Endodermal cell (in vitro differentiated cells): ENCODE measurements around the gene PRKD3. TPM values are rescaled to one million over a fixed set of nuclear protein-coding genes. Genes with fewer than 3 reads are reported as not detected.

ENCODE experiments used
- DNase-seq: peaks from one replicate; pipeline ENCODE4 v3.0.0-alpha.2; 2017
- H3K27ac ChIP-seq: 2 replicates; pipeline ENCODE4 v1.5.1; 2013; ENCODE audit warnings: mild to moderate bottlenecking, low read depth, low read length, moderate library complexity
- H3K27me3 ChIP-seq: 2 replicates; pipeline ENCODE4 v1.6.1; 2013; ENCODE audit warnings: mild to moderate bottlenecking, low read length, moderate library complexity; ENCODE audit not compliant: insufficient read depth, control insufficient read depth, poor library complexity, severe bottlenecking
- H3K36me3 ChIP-seq: 2 replicates; pipeline ENCODE4 v1.7.0; 2013; ENCODE audit warnings: mild to moderate bottlenecking, low read length, moderate library complexity; ENCODE audit not compliant: control insufficient read depth, insufficient read depth
- H3K4me1 ChIP-seq: one replicate; pipeline ENCODE4 v1.7.0; 2013; ENCODE audit warnings: low read length; ENCODE audit not compliant: control insufficient read depth, insufficient read depth
- H3K4me3 ChIP-seq: 2 replicates; pipeline ENCODE4 v1.5.1; 2013; ENCODE audit warnings: mild to moderate bottlenecking, low read length, moderate library complexity
- H3K9ac ChIP-seq: 2 replicates; pipeline ENCODE4 v1.6.1; 2013; ENCODE audit warnings: mild to moderate bottlenecking, low read length, moderate library complexity; ENCODE audit not compliant: poor library complexity, severe bottlenecking; ENCODE audit errors: extremely low read depth
- H3K9me3 ChIP-seq: 2 replicates; pipeline ENCODE4 v1.6.1; 2013; ENCODE audit warnings: mild to moderate bottlenecking, low read length, moderate library complexity; ENCODE audit not compliant: control insufficient read depth
- H3K27ac Mint-ChIP-seq: 2 replicates; pipeline ENCODE4 v1.8.0; 2020; ENCODE audit warnings: mixed read lengths
- H3K27me3 Mint-ChIP-seq: 2 replicates; pipeline ENCODE4 v1.8.0; 2021; ENCODE audit warnings: mild to moderate bottlenecking, mixed read lengths; ENCODE audit not compliant: insufficient read depth
- H3K36me3 Mint-ChIP-seq: 2 replicates; pipeline ENCODE4 v1.8.0; 2020; ENCODE audit warnings: low read depth, mixed read lengths
- H3K4me1 Mint-ChIP-seq: 2 replicates; pipeline ENCODE4 v1.8.0; 2020; ENCODE audit warnings: mixed read lengths
- H3K4me3 Mint-ChIP-seq: 2 replicates; pipeline ENCODE4 v1.8.0; 2020; ENCODE audit warnings: mild to moderate bottlenecking, moderate library complexity, mixed read lengths
- H3K9me3 Mint-ChIP-seq: 2 replicates; pipeline ENCODE4 v1.8.0; 2020; ENCODE audit warnings: mild to moderate bottlenecking, mixed read lengths
- WGBS, 2 experiments: methylation state at CpG; one replicate each; pipeline versions ENCODE4 v1.1.5 to v1.1.7; 2013; ENCODE audit warnings: missing lambda C conversion rate in 2 of 2, mixed read lengths in 1 of 2; ENCODE audit not compliant: insufficient coverage in 1 of 2, insufficient read length in 1 of 2; 5-methylcytosine and 5-hydroxymethylcytosine counted together
- total RNA-seq, 2 donors: library from RNA; stranded (reverse); fragmentation: NEBNext Ultra II Directional in 1 of 2; extraction: Animal tissue kit (Norgen Biotek cat#: 25700) in 1 of 2; gene quantifications; 2 replicates in 1 of 2; 3 replicates in 1 of 2; pipeline ENCODE4 v1.2.1, GENCODE V29; 2021
- TF ChIP-seq, protein P1 (sequence below): fragments of 200-600 bp; sonication (generic); conservative IDR thresholded peaks from 2 replicates; pipeline ENCODE4 v1.5.0; 2021; ENCODE audit warnings: antibody characterized with exemption, mild to moderate bottlenecking

Gene PRKD3
- total RNA-seq, 2 donors from 2014 or later = 94.4 to 95.0 TPM

DNA sequence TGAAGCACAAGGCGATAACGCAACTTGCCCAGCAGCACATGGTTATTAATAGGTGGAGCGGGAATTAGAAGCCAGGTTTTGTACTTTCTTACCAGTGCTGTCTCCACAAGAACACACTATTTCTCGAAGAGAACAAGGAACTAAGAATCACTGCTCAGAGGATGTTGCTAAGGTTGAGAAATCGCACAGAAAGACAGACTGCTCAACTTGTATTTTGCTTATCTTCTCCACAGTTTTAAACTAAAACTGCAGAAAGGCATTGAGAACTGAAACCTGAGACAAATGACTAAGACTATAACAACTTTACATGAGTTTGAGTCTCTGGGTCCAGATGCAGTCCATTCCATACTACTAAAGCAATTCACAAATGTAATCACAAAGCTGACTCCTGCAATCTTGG, 6.2 kb downstream of the PRKD3 start:
- no peak overlapping the region for H3K27ac ChIP-seq
- peaks cover 76% of the 10 kb centered on the region for H3K36me3 ChIP-seq
- DNase-seq = no peak
- Mint-ChIP-seq H3K27me3 (no peaks in the 10 kb centered on the region), H3K27ac (no peak overlapping the region), H3K9me3 (no peaks in the 10 kb centered on the region), H3K4me1 (peaks cover 74% of the 10 kb centered on the region), H3K4me3 (no peak overlapping the region), H3K36me3 (peaks cover 23% of the 10 kb centered on the region)
- 91 to 93% methylated on average over 5 of the region's 5 CpGs for WGBS, 2 experiments
- peak overlapping the region; percentile 70 for H3K4me3 ChIP-seq
- H3K4me1 ChIP-seq = peaks cover 17% of the 10 kb centered on the region
- H3K27me3 ChIP-seq = no peaks in the 10 kb centered on the region
- TF ChIP-seq, protein P1, sequence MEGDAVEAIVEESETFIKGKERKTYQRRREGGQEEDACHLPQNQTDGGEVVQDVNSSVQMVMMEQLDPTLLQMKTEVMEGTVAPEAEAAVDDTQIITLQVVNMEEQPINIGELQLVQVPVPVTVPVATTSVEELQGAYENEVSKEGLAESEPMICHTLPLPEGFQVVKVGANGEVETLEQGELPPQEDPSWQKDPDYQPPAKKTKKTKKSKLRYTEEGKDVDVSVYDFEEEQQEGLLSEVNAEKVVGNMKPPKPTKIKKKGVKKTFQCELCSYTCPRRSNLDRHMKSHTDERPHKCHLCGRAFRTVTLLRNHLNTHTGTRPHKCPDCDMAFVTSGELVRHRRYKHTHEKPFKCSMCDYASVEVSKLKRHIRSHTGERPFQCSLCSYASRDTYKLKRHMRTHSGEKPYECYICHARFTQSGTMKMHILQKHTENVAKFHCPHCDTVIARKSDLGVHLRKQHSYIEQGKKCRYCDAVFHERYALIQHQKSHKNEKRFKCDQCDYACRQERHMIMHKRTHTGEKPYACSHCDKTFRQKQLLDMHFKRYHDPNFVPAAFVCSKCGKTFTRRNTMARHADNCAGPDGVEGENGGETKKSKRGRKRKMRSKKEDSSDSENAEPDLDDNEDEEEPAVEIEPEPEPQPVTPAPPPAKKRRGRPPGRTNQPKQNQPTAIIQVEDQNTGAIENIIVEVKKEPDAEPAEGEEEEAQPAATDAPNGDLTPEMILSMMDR = no peak
- H3K9ac ChIP-seq = no peak overlapping the region
- no peaks in the 10 kb centered on the region for H3K9me3 ChIP-seq

GRCh38 chr2:37317746-37318145, 6.9 kb downstream of the PRKD3 start:
- H3K36me3 Mint-ChIP-seq = peaks cover 24% of the 10 kb centered on the region
- H3K27me3 ChIP-seq = no peaks in the 10 kb centered on the region
- peaks cover 78% of the 10 kb centered on the region for H3K4me1 Mint-ChIP-seq
- TF ChIP-seq, protein P1 = no peak
- H3K4me3 Mint-ChIP-seq = no peak overlapping the region
- peak overlapping the region; percentile 70 for H3K4me3 ChIP-seq
- no peaks in the 10 kb centered on the region for H3K9me3 Mint-ChIP-seq
- peaks cover 82% of the 10 kb centered on the region for H3K36me3 ChIP-seq
- H3K27me3 Mint-ChIP-seq = no peaks in the 10 kb centered on the region
- H3K9ac ChIP-seq = no peak overlapping the region
- peaks cover 17% of the 10 kb centered on the region for H3K4me1 ChIP-seq
- no peak for DNase-seq
- H3K9me3 ChIP-seq = no peaks in the 10 kb centered on the region
- no peak overlapping the region for H3K27ac ChIP-seq
- H3K27ac Mint-ChIP-seq = no peak overlapping the region
- WGBS, 2 experiments = 63 to 100% methylated on average over 1 of the region's 1 CpG

DNA sequence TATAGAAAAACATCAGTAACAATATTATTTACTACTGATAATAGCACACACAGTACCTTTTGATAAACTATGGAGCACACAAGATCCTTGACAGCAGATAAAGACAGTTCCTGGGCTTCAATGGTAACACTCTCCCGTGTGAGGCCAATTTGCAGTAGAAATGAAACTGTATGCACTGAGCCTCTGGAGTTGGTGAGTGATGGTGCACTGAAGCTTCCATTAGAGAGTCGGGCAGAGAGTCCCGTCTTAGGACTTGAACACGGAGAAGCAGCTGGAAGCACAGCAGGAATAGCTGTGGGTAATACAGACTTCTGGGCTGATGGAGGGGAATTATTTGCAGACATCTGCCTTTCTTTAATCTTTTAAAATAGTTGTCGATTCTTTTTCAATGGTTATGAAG, 8.5 kb downstream of the PRKD3 start:
- H3K4me3 Mint-ChIP-seq = no peak overlapping the region
- DNase-seq = no peak
- Histone ChIP-seq H3K4me3 (peak overlapping the region; percentile 41), H3K9me3 (no peaks in the 10 kb centered on the region), H3K4me1 (peaks cover 21% of the 10 kb centered on the region), H3K36me3 (peaks cover 83% of the 10 kb centered on the region), H3K9ac (no peak overlapping the region), H3K27me3 (no peaks in the 10 kb centered on the region), H3K27ac (no peak overlapping the region)
- H3K27ac Mint-ChIP-seq = no peak overlapping the region
- peaks cover 77% of the 10 kb centered on the region for H3K4me1 Mint-ChIP-seq
- TF ChIP-seq, protein P1 = no peak
- 91 to 100% methylated on average over 4 to 5 of the region's 5 CpGs for WGBS, 2 experiments
- H3K27me3 Mint-ChIP-seq = no peaks in the 10 kb centered on the region
- H3K9me3 Mint-ChIP-seq = no peaks in the 10 kb centered on the region
- H3K36me3 Mint-ChIP-seq = peaks cover 24% of the 10 kb centered on the region
